NT2/D1 (cell line): ENCODE results near the gene CDR2.

Source experiments
- SUZ12 ChIP-seq: IDR thresholded peaks from 2 replicates; pipeline ENCODE4 v1.6.1; 2011; ENCODE audit not compliant: insufficient read length, insufficient read depth; ENCODE audit errors: extremely low read depth
- YY1 ChIP-seq: IDR thresholded peaks from 2 replicates; pipeline ENCODE4 v1.6.1; 2011; ENCODE audit not compliant: insufficient read length, insufficient read depth
- ZNF274 ChIP-seq: IDR thresholded peaks from 2 replicates; pipeline ENCODE4 v1.6.1; 2011; ENCODE audit warnings: mild to moderate bottlenecking, low read depth, low read length

- TF ChIP-seq SUZ12 (no peak), YY1 (no peak), ZNF274 (no peak)
Observed at GRCh38 chr16:22299036-22299435, 75.4 kb downstream of the CDR2 start.
